GM12865 (cell line): ENCODE results near the gene PBOV1.

Experiments
- DNase-seq: peaks from one replicate; pipeline ENCODE4 v3.0.0; 2010; ENCODE audit warnings: low read depth
- H3K4me3 ChIP-seq: 2 replicates; pipeline ENCODE4 v1.5.1; 2011; ENCODE audit warnings: mild to moderate bottlenecking, low read depth, low read length, control low read depth
- CTCF ChIP-seq: IDR thresholded peaks from 2 replicates; pipeline ENCODE4 v1.5.1; 2011; ENCODE audit warnings: low read length, control low read depth, low read depth, inconsistent platforms; ENCODE audit not compliant: insufficient read depth; ENCODE audit errors: missing control alignments

PBOV1 gene

GRCh38 chr6:138198430-138199091, 19.7 kb downstream of the PBOV1 start:
- TF ChIP-seq CTCF = no peak
- DNase-seq = no peak
- no peak overlapping the region for H3K4me3 ChIP-seq

- H3K4me3 ChIP-seq = no peak overlapping the region
- DNase-seq = no peak
- no peak for TF ChIP-seq CTCF
Measured at GRCh38 chr6:138197570-138197969, 20.7 kb downstream of the PBOV1 start.

GRCh38 chr6:138196122-138196738, 22.1 kb downstream of the PBOV1 start:
- H3K4me3 ChIP-seq = no peak overlapping the region
- DNase-seq = no peak
- TF ChIP-seq CTCF = no peak

- TF ChIP-seq CTCF = no peak
- H3K4me3 ChIP-seq = no peak overlapping the region
- no peak for DNase-seq
Measured at GRCh38 chr6:138194287-138194686, 24.0 kb downstream of the PBOV1 start.

GRCh38 chr6:138188278-138188941, 29.9 kb downstream of the PBOV1 start:
- no peak for TF ChIP-seq CTCF
- no peak for DNase-seq
- H3K4me3 ChIP-seq = no peak overlapping the region

- DNase-seq = no peak
- H3K4me3 ChIP-seq = no peak overlapping the region
- TF ChIP-seq CTCF = no peak
Measured at GRCh38 chr6:138187156-138187555, 31.1 kb downstream of the PBOV1 start.

- TF ChIP-seq CTCF = no peak
- H3K4me3 ChIP-seq = no peak overlapping the region
- no peak for DNase-seq
Measured at GRCh38 chr6:138184230-138184629, 34.1 kb downstream of the PBOV1 start.
